ENCODE data around the gene SLC7A10.
"Not testable (repeated sequence)": the region's sequence is repeated elsewhere in the genome, so short reads cannot be mapped to it uniquely, and the experiment has no call there.

Gene SLC7A10

GRCh38 chr19:33215438-33216197 lies 10.0 kb downstream of the SLC7A10 start:
- no peak for DNase-seq

GRCh38 chr19:33214596-33214995 lies 11.1 kb downstream of the SLC7A10 start:
- peak; percentile 24 to 55 for DNase-seq

GRCh38 chr19:33212436-33213172 lies 13.0 kb downstream of the SLC7A10 start:
- no peak for DNase-seq

GRCh38 chr19:33211794-33212435 lies 13.7 kb downstream of the SLC7A10 start:
- no peak for DNase-seq

- DNase-seq: no peak
Observed at GRCh38 chr19:33210266-33210940, 15.2 kb downstream of the SLC7A10 start.

- DNase-seq: not testable (repeated sequence)
Observed at GRCh38 chr19:33209850-33210230, 15.8 kb downstream of the SLC7A10 start.

- no peak for DNase-seq
Observed at GRCh38 chr19:33208904-33209849, 16.5 kb downstream of the SLC7A10 start.

GRCh38 chr19:33208371-33208895 lies 17.2 kb downstream of the SLC7A10 start:
- DNase-seq: peak; percentile 24 to 36

- no peak for DNase-seq
Observed at GRCh38 chr19:33207903-33208302, 17.7 kb downstream of the SLC7A10 start.

- no peak for DNase-seq
Observed at GRCh38 chr19:33207040-33207620, 18.5 kb downstream of the SLC7A10 start.

- no peak for DNase-seq
Observed at GRCh38 chr19:33206261-33207039, 19.2 kb downstream of the SLC7A10 start.

GRCh38 chr19:33205531-33206260 lies 20.0 kb downstream of the SLC7A10 start:
- no peak for DNase-seq

- DNase-seq: no peak
Observed at GRCh38 chr19:33205110-33205509, 20.5 kb downstream of the SLC7A10 start.

GRCh38 chr19:33204136-33204973 lies 21.3 kb downstream of the SLC7A10 start:
- DNase-seq: no peak

- DNase-seq: no peak
Observed at GRCh38 chr19:33203529-33203928, 22.1 kb downstream of the SLC7A10 start.

GRCh38 chr19:33202546-33203507 lies 22.8 kb downstream of the SLC7A10 start:
- DNase-seq: no peak

- no peak for DNase-seq
Observed at GRCh38 chr19:33201886-33202545, 23.6 kb downstream of the SLC7A10 start.
